Non-pigmented ciliary epithelial cell (primary cell): ENCODE results near the gene MEGF10.
A peak's percentile ranks its signal among the peaks of the same experiment; 100 is the strongest.

Experiments used
- DNase-seq: peaks from one replicate; pipeline ENCODE4 v3.0.0-alpha.2; 2010; ENCODE audit warnings: low read depth

The MEGF10 gene

DNA sequence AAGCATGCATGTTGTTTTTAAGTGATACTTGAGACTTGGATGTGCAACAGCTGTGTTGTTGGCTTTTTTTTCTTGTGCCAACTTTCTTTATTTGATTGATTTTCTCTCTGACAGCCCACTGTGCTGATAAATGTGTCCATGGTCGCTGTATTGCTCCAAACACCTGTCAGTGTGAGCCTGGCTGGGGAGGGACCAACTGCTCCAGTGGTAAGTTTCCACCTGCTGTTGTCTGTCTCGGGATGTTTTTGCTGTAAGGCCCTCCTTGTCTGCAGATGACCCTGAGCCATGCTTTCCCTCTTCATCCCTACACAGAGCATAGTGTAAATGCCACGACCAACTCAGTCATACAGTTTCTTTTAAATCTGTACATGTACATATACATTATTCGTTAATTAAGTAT lies 79.2 kb downstream of the MEGF10 start:
- DNase-seq, result no peak

DNA sequence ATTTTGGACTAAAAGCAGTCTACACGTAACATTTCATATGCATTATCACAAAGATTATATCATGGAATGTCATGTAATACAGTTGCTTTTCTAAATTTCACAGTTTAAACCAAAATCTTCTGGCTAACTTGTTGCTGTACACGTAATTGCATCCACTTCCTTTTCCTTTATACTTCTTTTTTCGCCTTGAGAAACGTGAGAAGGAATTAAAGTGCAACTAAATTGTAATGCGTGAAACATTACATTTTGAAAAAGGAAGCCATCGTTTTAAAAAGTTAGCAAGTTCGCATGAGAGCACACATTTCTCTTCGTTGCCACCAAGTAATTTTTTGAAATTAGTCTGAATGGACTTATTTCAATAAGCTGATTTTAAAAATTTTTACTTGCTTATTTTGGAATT lies 80.0 kb downstream of the MEGF10 start:
- DNase-seq, result no peak

- no peak for DNase-seq
Measured at GRCh38 chr5:127373858-127374491, 83.4 kb downstream of the MEGF10 start.

- no peak for DNase-seq
Measured at GRCh38 chr5:127375124-127375523, 84.5 kb downstream of the MEGF10 start.

GRCh38 chr5:127375544-127376091 lies 85.0 kb downstream of the MEGF10 start:
- DNase-seq, result no peak

DNA sequence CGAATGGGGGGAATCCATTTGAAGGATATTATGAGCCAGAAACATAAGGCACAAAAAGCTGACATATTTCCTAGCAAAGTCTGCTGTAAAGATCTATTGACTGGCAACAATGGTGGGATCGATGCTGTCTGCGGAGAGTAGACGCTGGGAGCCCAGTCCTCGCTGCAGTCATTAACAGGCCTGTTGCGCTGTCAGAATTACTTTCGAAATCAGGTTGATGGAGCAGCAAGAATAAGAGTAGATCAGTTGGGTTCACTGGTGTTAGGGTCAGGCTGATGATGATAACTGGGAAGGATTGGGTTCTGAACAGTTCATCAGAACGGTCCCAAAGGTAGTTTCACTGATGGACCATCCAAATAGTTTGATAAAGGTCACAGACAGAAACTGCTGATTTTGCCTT lies 87.1 kb downstream of the MEGF10 start:
- DNase-seq, result no peak

DNA sequence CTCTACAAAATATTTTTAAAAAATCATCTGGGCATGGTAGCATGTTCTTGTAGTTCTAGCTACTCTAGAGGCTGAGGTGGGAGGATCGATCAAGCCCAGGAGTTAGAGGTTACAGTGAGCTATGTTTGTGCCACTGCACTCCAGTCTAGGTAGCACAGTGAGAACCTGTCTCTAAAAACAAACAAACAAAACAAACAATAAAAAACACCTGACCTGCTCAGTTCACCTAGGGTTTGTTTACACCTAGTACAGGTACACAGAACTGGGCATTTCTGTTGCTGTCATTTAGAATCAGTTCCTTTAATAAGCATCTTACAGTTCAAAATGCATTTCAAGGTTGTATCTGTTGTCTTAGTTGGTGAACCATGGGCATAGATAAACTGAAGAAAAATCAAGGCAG lies 95.3 kb downstream of the MEGF10 start:
- no peak for DNase-seq

DNA sequence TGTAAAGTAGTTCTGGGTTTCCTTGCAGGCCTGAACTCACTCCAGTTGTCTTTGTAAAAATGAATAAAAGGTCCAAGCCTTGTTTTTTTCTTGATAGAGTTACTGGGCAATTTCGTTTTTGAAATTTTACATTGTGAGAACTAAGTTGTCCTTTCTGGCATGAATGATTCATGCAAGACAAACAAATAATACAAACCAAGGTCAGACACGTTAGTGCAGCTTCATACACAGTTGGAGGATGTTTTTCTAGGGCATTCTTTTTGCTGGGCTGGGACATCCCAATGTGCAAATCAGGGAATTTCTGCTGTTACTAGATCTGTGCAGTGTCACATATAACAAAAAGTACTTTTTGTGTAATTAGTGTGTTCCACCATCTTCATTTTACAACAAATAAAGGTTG lies 96.0 kb downstream of the MEGF10 start:
- DNase-seq, result peak; percentile 65

GRCh38 chr5:127389601-127390000 lies 99.0 kb downstream of the MEGF10 start:
- no peak for DNase-seq

DNA sequence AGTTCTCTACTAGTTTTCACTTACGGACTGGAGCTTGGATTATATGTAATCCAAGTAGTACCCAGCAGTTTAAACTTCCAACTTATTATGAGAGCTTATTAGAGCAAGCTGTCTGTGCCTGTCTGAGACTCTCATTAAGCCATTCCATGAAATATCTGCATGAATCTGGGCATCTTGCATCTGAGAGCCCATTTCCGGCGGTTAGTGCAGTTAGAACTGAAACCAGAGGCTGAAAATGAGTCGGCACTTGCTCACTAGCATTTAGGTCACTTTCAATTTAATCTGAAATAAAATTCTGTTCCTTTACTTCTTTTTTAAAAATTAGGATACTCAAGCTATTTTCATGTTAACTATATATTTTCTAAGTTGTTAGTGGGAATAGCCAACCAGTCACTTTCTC lies 102.2 kb downstream of the MEGF10 start:
- no peak for DNase-seq

DNA sequence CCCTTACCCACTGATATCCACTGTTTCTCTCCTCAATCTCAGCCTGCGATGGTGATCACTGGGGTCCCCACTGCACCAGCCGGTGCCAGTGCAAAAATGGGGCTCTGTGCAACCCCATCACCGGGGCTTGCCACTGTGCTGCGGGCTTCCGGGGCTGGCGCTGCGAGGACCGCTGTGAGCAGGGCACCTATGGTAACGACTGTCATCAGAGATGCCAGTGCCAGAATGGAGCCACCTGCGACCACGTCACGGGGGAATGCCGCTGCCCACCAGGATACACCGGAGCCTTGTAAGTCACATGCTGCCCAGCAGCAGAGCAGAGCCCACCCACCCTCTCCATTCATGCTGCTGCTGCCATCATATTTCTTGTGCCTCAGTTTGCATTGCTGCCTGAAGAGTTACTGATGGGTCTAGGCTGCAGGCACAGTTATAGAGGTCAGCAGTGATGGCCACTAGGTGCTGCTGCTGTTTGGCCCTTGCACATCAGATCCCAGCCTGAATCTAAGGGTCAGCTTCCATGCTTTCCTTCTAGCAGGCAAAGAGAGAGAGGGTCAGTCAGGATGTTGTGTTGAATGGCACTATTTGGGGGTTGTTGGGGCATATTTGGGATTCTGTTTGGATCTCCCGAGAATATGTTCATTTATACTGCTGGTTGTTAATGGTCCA lies 106.0 kb downstream of the MEGF10 start:
- no peak for DNase-seq

- DNase-seq, result no peak
Measured at GRCh38 chr5:127398508-127398907, 107.9 kb downstream of the MEGF10 start.

DNA sequence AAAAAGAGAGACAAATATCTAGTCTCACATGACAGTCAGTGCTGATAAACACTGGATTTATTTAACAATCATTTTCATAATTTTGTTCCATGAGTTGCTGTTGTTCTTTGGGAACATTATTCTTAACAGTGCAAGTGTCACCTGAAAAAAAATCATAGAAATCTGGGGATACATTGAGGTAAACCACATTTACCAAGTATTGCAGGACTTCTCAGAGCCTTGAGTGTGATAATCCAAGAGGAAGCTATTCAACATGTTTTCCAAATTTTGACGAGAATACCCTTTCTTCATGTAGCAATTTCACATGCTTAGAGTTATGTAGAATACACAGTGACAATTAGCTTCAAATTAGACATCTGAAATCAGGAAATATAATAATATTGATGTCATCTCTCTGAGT lies 108.5 kb downstream of the MEGF10 start:
- no peak for DNase-seq

DNA sequence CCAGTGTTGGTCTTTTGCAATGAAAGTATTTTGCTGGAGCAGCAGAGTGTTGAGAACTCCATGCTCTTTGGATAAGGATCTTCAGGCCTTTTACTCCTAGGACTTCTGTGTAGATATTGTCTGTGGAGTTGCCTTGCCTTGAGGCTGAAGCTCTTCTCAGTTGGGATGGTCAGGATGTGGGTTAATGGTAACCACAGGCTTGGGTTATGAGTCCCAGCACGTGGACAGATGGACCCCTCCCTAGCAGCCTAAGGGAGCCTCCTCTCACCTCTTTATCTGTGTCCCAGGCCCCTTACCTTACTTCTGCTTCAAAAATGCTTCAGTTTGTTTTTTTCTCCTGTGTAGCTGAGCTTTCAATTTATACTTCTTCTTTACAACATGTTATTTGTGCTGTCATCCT lies 109.9 kb downstream of the MEGF10 start:
- no peak for DNase-seq

GRCh38 chr5:127400946-127401670 lies 110.5 kb downstream of the MEGF10 start:
- DNase-seq, result no peak

- DNase-seq, result no peak
Measured at GRCh38 chr5:127402361-127402760, 111.8 kb downstream of the MEGF10 start.

DNA sequence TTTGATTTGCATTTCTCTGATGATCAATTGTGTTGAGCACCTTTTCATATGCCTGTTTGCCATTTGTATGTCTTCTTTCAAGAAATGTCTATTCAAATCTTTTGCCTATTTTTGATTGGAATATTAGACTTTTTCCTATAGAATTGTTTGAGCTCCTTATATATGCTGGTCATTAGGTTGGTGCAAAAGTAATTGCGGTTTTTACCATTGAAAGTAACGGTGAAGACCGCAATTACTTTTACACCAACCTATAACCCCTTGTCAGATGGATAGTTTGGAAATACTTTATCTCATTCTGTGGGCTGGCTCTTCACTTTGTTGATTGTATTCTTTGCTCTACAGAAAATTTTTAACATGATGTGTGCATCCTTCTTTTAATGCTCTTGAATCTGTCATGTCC lies 113.6 kb downstream of the MEGF10 start:
- no peak for DNase-seq

DNA sequence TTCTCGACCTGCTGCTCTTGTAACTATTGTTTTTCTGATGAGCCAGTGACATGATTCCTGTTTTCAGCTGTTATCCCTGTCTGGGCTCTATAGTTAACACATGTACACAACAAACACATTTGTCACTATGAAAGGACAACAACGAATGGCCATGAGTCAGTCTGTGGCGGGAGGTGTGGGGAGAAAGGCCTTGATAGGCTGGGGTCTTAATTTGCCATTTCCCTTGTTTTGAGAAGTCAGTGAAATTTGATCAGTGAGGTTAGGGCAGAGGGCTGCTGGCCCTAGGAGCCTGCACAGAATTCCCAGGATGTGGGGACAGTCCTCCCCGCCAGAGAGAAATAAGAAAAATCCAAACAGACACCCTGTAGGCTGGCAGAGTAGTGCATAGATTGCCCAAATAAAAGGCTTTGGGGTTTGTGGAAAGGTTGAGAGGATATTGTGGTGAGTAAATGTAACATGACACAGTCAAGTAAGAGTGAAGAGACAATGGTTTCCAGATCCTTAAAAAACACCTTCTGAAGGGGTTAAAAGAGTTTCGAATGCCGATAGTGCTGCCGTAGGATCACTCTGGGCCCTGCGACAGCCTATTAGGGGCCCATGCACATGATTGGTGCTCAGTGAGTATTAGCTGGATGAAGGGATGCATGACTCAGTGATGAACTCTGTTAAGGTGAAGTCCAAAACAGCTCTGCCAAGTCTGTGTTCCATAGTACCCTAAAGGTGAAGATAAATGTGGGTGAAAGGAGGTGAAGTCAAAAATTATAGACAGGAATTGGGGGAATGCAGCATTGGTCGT lies 115.9 kb downstream of the MEGF10 start:
- no peak for DNase-seq

- no peak for DNase-seq
Measured at GRCh38 chr5:127409246-127409917, 118.8 kb downstream of the MEGF10 start.

DNA sequence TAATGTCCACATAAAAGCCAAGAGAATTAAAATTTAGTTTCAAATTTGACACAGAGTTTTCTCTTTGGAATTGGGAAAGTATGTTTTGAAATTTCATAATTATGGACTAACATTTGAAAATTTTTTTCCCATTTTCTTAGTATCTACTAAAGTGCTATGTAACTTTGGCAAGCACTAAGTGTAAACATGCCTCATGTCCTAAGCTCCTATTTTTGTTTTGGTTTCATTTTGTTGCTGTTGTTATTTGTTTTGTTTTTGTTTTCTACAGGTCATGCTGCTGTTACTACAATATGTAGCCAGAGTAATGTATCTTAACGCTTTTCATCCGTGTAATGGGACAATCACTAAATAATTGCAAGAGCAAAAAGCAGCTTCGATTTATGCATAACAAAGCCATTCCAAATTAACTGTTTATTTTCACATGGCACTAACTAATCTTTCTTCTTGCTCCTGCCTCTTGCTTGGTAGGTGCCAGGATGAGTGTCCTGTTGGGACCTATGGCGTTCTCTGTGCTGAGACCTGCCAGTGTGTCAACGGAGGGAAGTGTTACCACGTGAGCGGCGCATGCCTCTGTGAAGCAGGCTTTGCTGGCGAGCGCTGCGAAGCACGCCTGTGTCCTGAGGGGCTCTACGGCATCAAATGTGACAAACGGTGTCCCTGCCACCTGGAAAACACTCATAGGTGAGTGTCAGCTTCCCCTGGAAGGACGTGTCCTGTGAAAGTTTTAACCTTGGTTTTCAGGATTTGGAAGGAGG lies 119.5 kb downstream of the MEGF10 start:
- DNase-seq, result no peak

DNA sequence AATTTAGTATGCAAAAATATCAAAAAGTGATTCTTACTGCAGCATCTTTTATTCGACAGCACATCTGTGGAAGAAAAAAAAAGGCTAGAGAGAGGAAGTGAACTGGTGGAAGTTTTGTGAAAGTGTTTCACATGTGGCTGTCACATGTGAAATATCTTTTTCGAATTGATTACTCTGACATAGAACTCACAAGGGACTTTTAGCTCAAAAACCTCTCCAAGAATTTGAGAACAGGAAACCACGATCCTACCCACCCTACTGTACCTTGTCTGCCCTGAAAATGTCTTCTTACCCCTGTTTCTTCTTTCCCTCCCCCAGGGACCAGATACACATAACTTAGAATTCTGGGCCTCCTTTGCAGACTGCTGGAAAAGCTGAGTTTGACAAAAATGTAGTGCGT lies 120.4 kb downstream of the MEGF10 start:
- DNase-seq, result no peak
